GM21515 (cell line): ENCODE measurements around the gene RECQL5.

Experiments
- ATAC-seq: cut with Tn5 transposase; IDR thresholded peaks from one replicate; pipeline ENCODE4 v1.9.1; 2021; ENCODE audit not compliant: unreplicated experiment

RECQL5 gene

DNA sequence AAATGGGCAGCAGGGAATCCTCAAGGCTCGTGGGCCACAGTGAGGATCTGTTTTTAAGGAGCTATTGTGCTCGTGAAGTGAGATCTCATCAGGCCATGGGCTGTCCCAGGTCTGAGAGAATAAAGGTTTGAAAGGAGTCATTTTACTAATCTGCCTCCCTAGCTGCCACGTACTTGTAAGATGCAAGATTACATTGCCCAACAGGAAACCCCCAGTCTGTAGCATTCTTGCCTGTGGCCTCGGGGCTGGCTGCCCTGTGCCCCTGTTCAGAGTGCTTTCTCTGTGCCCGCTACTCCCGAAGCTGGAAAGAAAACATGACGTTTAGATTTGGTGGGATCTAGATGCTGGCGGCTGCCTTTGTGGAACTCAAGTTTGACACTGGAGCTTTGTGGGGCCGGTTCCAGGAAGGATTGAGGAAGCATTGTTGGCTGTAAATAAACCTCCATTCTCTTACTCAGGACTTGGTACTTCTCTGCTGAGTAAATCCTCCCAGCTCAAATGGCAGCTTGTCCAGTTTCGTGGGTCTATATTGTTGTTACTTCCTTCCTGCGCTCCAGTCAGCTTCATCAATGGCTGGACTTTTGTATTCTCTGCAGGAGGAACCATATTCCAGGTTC, 21.4 kb upstream of the RECQL5 start:
- no peak for ATAC-seq

DNA sequence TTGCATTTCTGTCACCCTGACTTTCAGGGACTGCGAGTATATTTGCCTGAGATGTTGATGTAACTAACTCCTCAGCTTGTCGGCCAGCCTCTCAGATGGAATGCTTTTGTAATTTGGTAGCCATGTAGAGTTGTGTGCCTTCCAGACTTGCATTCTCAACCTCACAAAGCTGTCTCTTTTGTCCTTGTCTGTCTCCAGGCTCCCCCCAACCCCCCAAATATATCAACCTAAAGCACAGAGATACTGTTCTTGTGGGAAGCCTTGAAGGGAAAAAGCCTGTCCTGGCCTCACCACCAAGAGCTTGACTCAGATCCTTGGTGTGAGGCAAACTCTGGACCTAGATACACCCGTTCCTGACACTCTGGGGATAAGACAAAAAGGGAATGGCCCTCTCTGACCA, 18.5 kb upstream of the RECQL5 start:
- no peak for ATAC-seq

- no peak for ATAC-seq
These were observed 18.0 kb upstream of the RECQL5 start for GRCh38 chr17:75684924-75685323.

DNA sequence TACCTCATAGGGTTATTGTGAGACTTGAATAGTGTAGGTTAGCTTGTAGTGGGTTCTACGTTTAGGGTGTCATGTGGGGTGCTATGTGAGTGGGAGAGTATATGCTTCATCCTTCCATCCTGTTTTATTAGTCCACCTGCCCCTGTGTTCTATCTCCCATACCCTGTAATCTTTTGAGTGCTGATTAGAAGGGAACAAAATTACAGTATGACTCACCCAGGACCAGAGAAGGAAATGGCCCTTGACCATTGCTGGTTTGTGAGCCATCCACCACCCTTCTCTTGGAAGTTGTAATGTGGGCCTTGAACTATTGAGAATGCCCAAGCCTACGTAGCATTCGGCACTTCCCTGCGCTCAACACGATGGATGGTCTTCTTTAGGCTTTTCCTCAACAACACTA, 17.3 kb upstream of the RECQL5 start:
- no peak for ATAC-seq

DNA sequence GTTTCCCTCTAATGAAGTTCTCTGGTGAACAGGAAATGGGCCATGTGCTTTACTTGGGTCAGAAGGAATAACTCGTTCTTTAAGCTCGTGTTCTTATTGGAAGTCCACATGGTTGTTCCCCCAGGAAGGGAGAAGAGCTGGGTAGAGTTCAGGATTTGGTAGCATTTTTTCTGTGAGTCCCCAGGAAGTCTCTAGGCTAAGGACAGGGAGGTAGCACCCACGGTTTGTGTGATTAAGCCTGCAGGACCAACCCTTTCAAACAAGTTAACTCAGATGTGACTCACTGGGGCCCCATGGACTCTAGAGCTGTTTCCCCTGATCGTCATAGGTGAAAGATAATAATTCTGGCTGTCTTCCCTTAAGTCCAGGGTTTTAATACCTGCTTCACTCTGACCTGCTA, 16.6 kb upstream of the RECQL5 start:
- ATAC-seq = no peak

GRCh38 chr17:75681289-75681688, 14.3 kb upstream of the RECQL5 start:
- ATAC-seq = no peak

DNA sequence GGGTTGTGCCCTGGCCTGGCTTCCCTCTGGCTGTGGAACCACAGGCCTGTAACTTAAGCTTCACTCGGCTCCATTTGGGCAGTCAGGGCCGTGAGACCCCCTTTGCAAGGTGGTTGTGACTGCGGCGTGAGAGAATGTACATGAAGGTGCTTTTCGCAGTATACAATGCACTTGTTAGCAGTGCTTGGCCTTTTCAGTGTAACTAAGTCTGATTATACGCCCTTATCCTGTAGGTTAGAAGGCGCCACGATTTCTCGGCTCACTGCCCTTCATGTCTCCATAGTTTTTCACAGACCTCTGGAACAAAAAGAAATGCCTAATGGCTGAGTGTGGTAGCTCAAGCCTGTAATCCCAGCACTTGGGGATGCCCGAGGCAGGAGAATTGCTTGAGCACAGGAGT, 13.5 kb upstream of the RECQL5 start:
- ATAC-seq = no peak

DNA sequence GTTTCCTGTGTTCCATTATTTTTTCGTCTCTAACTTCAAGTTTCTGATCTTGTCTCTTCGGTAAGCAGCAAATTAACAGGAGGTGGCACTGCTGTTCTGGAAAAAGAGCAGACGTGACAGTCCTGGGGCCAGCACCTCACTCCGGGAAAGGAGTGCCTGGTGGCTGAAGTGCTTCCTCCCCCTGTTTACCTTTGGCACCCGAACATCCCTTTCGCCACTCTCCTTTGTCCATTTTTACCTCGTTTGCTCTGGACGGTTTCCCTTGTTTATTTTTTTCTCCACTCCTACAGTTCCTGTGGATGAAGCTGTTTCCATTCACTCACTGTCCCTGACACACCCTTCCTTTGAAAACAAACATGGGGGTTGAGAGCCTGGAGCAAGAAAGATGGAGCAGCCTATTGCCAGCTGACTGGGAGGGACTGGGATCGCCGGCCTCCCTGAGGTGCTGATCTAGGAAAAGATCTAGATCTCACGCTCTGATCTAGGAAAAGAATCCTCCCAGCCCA, 12.8 kb upstream of the RECQL5 start:
- ATAC-seq = no peak

GRCh38 chr17:75676461-75676860, 9.5 kb upstream of the RECQL5 start:
- no peak for ATAC-seq

DNA sequence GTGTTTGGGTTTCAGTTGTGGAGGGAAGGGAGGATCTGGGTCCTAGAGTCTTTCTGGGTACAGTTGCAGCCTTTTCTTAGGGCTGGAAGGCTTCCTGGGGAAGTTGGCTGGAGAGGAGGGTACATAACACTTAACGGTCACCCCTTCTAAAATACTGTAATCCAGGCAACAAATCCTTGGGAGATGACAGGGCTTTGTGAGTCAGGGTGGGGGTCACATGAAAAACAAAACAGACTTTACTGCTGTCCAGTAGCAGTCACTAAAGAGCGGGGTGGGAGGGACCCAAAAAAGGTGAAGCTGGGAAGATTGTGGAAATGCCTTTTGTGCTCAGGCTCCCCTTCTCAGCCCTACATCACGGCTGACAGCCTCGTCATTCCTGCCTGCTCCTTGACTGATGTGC, 6.5 kb upstream of the RECQL5 start:
- no peak for ATAC-seq

GRCh38 chr17:75672011-75672410, 5.1 kb upstream of the RECQL5 start:
- no peak for ATAC-seq

DNA sequence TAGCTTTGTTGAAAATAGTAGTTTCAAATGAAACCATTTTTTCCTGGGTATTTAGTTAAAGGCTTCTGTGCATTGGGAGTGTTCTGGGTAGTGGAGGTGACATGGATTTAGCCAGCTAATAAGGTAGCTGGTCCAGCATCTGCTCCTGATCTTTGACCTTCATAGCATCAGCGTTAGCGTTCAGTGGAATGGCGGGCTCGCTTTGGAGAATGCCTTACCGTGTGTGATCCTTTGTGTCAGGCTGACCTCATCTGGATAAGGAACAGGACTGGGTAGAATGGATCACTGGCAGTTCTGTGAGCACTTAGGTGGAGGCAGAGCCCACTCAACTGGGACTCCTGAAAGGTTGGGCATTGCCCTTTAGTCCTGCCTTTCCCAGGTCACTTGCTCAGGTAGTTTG, 3.9 kb upstream of the RECQL5 start:
- ATAC-seq = no peak

DNA sequence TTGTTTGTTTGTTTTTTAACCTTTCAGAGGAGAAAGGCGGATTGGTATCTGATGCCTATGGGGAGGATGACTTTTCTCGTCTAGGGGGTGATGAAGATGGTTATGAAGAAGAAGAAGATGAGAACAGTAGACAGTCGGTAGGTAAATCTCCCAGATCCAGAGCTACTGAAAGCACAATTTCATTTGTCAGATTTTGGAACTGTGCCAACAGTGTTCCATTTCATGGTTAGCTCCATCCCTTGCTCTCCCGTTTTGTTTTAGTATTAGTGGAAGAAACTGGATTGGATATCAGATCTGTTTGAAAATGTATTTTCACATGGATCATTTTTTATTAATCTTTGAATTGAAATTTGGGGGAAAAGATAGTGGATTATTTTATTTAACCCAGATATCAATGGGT, 1.5 kb upstream of the RECQL5 start:
- ATAC-seq = no peak

DNA sequence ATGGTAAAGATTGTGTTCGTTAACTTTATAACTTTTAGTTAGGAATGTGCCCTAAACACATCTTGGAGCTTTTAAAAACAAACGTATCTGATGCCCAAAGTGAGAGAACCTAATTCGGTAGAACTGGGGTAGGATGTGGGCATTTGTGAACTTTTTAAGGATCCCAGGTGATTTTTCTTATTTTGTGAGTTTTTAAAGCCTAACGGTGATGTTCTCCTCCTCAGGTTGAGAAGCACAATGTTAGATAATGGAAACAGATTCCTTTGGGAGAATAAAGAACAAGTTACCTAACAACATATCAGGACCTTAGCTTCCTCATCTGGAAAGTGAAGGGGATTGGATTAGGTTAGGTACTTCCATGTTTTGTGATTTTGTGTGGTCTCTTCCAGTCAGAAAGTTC, 871 bp upstream of the RECQL5 start:
- no peak for ATAC-seq

DNA sequence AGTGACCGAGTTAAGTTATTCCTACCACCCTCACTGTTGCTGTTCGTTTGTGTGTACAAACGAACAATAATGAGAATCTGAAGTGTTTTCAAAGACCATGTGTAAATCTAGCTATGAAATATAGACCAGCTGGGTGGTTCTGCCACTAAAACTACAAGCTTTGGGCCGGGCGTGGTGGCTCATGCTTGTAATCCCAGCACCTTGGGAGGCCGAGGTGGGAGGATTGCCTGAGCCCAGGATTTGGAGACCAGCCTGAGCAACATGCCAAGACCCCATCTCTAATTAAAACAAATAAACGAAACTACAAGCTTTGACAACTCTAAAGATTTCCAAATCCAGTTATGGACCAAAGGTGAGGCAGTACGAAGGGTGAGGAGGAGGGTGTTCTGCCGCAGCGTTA, 973 bp downstream of the RECQL5 start:
- ATAC-seq = no peak

DNA sequence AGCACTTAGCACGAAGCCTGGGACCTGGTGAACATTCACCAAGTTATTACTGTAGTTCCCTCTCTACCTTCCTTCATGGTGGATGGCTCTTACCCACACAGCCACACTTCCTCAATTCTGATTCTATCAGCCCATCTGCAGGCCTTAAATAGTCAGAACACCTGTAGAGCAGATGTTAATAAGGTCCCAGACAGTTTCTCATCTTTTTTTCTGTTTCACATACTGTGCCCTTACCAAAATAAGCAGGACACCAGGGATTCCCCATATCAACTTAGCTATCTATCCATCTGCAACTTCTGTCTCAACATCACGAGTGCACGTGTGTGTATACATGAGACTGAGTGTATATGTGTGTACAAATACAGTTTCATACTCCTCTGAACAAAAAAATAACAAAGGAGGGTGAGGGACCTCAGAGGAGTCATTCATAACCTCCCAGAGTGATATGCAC, 2.8 kb downstream of the RECQL5 start:
- ATAC-seq = peak; percentile 62

DNA sequence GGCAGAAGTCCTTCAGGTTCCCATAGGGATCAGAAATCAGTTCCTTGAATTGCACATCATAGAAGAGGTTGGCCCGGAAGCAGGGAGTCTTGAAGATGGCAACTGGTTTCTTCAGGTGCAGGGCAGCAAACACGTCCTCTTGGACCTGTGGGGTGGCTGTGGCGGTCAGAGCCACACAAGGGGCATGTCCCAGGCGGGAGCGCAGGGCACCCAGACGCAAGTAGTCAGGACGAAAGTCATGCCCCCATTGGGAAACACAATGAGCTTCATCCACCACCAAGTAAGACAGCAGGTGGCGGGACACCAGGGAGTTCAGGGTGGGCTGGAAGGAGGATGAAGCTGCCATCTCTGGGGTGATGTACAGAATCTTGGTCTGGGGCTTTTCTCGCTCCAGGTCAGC, 4.4 kb downstream of the RECQL5 start:
- ATAC-seq = no peak

GRCh38 chr17:75661531-75661930, 5.4 kb downstream of the RECQL5 start:
- ATAC-seq = no peak

DNA sequence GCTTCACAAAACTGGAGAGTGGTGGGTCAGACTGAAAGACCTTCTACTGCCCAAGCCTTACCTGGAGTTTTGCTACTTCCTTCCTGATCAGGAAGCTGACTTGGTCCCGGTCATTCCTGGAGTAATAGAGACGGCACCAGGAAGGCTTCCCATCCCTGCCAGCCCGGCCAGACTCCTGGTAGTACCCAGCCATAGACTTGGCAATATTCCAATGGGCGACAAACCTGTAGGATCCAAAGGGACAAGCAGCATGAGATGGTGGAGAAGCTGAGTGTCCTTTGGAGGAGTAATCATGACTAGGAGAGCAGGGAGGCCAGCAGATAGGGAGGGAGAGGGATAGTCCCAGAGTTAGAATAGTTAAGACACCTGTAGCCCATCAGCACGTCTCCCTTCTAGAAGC, 8.7 kb downstream of the RECQL5 start:
- ATAC-seq = no peak

- ATAC-seq = no peak
These were observed 12.8 kb downstream of the RECQL5 start for GRCh38 chr17:75654176-75654575.

DNA sequence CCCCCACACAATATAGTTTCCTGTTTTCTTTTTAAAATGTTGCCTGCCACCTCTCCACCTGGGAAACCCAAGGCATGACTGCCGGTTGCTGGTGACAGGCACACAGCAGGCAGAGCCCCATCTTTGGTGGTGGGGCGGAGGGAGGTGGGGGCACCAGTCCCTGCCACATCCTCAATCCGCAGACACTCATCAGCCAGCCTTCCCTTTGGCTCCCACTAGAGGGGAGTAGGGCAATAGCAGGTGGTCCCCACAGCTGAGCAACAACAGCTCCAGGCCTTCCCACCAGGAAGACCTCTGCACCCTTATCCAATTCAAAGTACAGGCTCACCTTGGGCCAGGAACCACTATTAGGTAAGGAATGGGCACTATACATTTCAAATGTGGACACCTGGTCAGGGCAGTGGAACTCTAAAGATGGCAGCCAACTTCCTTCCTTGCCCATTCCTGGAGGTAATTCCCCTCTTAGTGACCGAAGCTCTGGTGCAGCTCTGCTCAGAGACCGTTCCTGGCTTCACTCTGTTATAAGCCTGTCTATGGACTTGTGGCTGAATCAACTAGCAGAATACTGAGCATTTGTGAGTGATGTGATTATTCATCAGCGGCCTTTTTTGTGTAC, 13.9 kb downstream of the RECQL5 start:
- no peak for ATAC-seq

DNA sequence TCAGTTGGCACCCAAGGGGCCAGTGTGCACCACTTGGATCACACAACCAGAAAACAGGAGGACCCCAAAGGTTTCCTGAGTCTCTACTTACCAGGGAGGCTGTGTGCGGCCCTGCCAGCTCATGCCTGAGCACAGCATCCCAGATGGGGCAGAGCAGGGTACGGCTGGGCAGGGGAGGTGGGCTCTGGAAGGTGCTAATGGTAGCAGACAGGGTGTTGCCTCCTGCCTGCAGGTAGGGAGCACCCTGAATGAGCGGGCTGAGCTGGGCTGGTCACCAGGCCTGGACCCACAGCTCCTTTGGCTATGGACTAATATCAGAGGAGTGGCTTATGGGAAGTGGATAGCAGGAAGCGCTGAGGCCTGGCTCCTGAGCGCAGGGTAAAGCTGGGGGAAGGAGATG, 14.6 kb downstream of the RECQL5 start:
- ATAC-seq = no peak

DNA sequence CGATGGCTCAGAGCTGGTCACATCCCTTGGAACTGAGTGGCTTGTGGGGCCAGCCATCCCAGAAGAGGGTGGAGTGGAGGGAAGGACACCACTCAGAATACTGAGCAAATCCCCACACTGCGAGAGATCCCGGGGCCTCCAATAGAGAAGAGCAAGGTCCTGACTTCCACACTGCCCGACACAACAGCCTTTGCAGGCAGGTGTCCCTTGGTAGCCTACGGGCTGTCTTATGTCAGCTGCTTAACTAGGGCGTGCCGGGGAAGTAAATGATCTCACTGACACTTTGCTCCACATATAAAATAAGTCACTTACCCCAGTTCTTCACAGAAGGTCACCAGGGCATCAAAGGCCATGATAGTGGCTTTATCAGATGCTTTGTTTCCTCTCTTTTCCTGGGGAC, 16.1 kb downstream of the RECQL5 start:
- ATAC-seq = no peak
